ENCODE measurements around the gene INPP5K. TPM values are rescaled to one million over a fixed set of nuclear protein-coding genes. Genes with fewer than 3 reads are reported as not detected.
"Not testable (repeated sequence)": the region's sequence is repeated elsewhere in the genome, so short reads cannot be mapped to it uniquely, and the experiment has no call there.

INPP5K gene
- total RNA-seq, 2 donors from 2014 or later, result 64.9 to 78.1 TPM

DNA sequence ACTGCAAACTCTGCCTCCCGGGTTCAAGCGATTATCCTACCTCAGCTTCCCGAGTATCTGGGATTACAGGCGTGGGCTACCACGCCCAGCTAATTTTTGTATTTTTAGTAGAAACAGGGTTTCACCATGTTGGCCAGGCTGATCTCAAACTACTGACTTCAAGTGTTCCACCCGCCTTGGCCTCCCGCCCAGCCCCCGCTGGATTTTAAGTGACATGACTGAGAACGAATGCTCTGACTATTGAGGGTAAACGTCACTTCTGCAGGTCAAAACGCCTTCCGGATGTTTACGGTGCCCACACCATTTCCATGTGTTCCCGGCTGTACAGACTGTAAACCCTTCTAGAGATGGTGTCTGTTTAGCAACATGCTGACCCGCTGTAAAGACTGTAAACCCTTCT is 23.4 kb upstream of the INPP5K start:
- Histone ChIP-seq H3K36me3 (peaks cover 64% of the 10 kb centered on the region), H3K4me3 (no peak overlapping the region), H3K27ac (no peak overlapping the region), H3K9me3 (no peaks in the 10 kb centered on the region), H3K4me1 (no peaks in the 10 kb centered on the region), H3K27me3 (no peaks in the 10 kb centered on the region)
- no peak for DNase-seq (ENCODE audit: low spot score)
- TF ChIP-seq, protein P1, sequence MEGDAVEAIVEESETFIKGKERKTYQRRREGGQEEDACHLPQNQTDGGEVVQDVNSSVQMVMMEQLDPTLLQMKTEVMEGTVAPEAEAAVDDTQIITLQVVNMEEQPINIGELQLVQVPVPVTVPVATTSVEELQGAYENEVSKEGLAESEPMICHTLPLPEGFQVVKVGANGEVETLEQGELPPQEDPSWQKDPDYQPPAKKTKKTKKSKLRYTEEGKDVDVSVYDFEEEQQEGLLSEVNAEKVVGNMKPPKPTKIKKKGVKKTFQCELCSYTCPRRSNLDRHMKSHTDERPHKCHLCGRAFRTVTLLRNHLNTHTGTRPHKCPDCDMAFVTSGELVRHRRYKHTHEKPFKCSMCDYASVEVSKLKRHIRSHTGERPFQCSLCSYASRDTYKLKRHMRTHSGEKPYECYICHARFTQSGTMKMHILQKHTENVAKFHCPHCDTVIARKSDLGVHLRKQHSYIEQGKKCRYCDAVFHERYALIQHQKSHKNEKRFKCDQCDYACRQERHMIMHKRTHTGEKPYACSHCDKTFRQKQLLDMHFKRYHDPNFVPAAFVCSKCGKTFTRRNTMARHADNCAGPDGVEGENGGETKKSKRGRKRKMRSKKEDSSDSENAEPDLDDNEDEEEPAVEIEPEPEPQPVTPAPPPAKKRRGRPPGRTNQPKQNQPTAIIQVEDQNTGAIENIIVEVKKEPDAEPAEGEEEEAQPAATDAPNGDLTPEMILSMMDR (IDR thresholded peaks at IDR 0.05), result no peak

DNA sequence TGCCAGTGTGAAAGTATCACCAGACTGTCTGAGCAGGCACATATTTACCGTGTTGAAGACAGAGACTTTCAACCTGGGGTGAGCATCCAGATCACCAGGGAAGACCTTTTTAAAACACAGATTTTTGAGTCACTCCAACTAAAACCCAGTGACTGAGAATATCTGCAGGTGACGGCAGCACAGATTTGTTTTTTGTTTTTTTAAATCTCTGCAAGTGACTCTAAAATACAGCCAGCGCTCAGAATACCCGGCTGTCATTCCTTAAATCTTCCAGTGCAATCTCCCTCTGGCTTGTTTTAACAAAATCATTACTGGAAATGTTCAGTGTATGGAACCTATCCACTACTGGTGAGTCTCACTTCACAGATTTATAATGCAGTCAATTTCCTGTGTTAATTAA is 19.3 kb upstream of the INPP5K start:
- Histone ChIP-seq H3K27ac (no peak overlapping the region), H3K9me3 (no peaks in the 10 kb centered on the region), H3K27me3 (no peaks in the 10 kb centered on the region), H3K4me1 (no peaks in the 10 kb centered on the region), H3K4me3 (no peak overlapping the region), H3K36me3 (peaks cover 75% of the 10 kb centered on the region)
- no peak for DNase-seq (ENCODE audit: low spot score)
- TF ChIP-seq, protein P1 (IDR thresholded peaks at IDR 0.05), result no peak

DNA sequence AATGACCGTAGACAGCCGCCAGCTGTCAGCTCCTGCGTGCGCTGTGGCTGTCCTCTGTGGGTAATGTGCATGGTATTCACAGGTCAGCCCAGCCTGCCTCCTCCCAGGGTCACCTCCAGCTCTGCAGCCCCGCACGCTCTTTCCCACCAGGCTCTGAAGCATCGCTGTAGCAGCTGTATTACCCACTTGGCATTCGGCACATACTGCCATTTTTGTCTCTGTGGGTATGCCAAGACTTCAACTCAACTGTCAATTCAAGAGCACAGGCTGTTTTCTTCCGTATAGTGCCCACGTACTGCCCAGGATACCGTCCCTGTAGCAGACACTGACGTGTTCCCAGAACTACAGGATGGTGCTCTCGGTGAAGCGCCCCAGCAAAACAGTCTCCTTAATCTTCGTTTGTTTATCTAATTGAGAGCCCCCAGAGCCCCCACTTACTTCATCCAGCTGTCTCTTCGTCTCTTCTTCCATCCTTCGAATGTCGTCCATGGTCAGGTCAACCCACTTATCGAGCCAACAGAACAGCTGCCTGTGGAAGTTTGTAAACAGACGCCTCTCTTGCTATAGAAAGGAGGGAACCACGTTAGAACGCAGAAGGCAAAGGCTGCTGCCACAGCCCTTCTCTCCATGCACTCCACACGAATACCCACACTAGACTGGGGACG is 17.4 kb upstream of the INPP5K start:
- no peak overlapping the region for H3K4me3 ChIP-seq
- no peaks in the 10 kb centered on the region for H3K9me3 ChIP-seq
- H3K4me1 ChIP-seq, result no peaks in the 10 kb centered on the region
- DNase-seq (ENCODE audit: low spot score), result no peak
- peak overlapping the region in 1 of 2 donors; percentile 25 for H3K27ac ChIP-seq
- peaks cover 71% of the 10 kb centered on the region for H3K36me3 ChIP-seq
- TF ChIP-seq, protein P1 (IDR thresholded peaks at IDR 0.05), result no peak
- no peaks in the 10 kb centered on the region for H3K27me3 ChIP-seq

DNA sequence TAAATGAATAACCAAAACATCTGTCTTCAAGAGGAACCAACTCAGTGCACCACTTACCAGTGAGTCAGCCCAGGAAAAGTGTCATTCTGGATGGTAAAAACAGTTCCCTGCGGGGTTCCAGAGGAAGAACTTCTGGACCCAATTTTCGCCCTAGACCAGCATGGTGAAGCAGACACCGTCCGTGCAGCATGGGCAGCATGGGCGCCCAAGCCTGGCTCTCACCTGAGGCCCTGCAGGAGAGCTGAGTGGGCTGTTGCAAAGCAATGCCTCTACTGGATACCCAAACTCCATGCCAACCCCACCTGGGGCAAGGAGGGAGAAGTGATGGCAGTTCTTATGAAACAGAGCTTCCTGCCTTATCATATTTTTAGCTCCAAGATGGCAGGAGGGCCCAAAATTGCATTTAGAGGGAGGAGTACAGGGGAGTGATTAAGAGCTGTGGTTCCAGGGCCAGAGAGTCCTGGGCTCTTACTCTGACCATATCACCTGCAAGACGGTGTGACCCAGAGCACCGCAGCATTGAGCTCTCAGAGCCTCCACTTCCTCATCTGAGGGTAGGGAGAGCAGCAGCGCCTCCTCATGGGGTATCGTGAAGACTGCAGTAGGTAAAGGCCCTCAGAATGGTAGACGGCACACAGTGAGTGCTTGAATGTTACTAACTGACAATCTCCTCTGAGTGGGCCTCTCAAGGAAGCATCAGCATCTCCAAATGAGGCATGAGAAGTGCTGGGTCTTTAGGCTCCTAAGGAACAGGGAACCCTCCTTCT is 16.6 kb upstream of the INPP5K start:
- peak overlapping the region in 1 of 2 donors; percentile 25 for H3K27ac ChIP-seq
- H3K4me3 ChIP-seq, result no peak overlapping the region
- no peaks in the 10 kb centered on the region for H3K9me3 ChIP-seq
- peaks cover 67% of the 10 kb centered on the region for H3K36me3 ChIP-seq
- no peak for DNase-seq (ENCODE audit: low spot score)
- no peaks in the 10 kb centered on the region for H3K27me3 ChIP-seq
- TF ChIP-seq, protein P1 (IDR thresholded peaks at IDR 0.05), result peak in 1 of 2 donors; percentile 52
- no peaks in the 10 kb centered on the region for H3K4me1 ChIP-seq

DNA sequence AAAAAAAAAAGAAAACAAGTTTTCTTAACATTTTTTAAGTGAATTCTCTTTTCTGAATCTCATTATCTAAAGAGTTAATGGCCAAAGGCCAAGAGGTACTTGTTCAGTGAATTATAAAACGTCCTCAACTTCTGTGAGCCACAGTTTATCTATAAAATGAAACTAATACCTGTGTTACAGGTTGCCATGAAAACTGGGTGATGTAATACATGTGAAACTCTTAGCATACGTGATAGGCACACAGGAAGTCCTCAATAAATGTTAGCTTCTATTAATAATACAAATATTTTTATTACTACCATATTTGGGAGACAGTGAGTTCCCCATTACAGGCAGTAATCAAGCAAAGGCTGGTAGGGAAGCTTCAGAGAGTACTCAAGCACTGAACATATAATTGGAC is 13.5 kb upstream of the INPP5K start:
- Histone ChIP-seq H3K4me1 (no peaks in the 10 kb centered on the region), H3K9me3 (no peaks in the 10 kb centered on the region)

DNA sequence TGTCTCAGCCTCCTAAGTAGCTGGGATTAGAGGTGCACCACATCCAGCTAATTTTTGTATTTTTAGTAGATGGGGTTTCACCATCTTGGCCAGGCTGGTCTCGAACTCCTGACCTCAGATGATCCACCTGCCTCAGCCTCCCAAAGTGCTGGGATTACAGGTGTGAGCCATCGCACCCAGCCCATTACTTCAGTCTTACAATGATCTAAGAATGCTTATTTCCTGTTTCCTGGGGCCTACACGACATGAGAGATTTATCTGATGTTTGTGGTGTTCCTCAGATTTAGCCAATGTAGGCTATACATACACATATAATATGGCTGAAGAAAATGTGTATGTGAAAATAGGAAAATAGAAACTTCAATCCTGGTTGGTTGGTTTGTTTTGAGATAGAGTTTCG is 10.5 kb upstream of the INPP5K start:
- not testable (repeated sequence) for H3K9me3 ChIP-seq; H3K27ac ChIP-seq; H3K27me3 ChIP-seq; DNase-seq (ENCODE audit: low spot score); H3K4me3 ChIP-seq; H3K4me1 ChIP-seq
- peaks cover 42% of the 10 kb centered on the region for H3K36me3 ChIP-seq

More for the DNA sequence above, 13.5 kb upstream of the INPP5K start:
- TF ChIP-seq, protein P1 (IDR thresholded peaks at IDR 0.05), result no peak
- Histone ChIP-seq H3K36me3 (peaks cover 60% of the 10 kb centered on the region), H3K27ac (no peak overlapping the region), H3K27me3 (no peaks in the 10 kb centered on the region), H3K4me3 (no peak overlapping the region)
- no peak for DNase-seq (ENCODE audit: low spot score)
